ENCODE data around the gene FILIP1.

Gene FILIP1

DNA sequence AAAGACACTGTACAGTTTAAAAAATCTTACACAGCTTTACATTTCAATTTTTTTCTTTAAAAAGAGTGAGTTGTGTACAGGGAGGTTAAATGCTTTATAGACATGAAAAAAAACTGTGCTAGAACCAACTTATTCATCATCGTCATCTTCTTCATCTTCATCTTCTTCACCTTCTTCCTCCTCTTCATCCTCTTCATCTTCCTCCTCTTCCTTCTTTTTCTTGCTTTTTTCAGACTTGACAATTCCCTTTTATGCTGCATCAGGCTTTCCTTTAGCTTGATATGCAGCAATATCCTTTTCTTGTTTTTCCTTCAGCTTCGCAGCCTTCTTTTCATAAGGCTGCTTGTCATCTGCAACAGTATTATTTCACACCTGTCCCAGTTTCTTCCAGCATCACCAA, 174.7 kb downstream of the FILIP1 start:
- TF ChIP-seq, protein P1, sequence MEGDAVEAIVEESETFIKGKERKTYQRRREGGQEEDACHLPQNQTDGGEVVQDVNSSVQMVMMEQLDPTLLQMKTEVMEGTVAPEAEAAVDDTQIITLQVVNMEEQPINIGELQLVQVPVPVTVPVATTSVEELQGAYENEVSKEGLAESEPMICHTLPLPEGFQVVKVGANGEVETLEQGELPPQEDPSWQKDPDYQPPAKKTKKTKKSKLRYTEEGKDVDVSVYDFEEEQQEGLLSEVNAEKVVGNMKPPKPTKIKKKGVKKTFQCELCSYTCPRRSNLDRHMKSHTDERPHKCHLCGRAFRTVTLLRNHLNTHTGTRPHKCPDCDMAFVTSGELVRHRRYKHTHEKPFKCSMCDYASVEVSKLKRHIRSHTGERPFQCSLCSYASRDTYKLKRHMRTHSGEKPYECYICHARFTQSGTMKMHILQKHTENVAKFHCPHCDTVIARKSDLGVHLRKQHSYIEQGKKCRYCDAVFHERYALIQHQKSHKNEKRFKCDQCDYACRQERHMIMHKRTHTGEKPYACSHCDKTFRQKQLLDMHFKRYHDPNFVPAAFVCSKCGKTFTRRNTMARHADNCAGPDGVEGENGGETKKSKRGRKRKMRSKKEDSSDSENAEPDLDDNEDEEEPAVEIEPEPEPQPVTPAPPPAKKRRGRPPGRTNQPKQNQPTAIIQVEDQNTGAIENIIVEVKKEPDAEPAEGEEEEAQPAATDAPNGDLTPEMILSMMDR (conservative IDR thresholded peaks at IDR 0.05), result no peak

GRCh38 chr6:75317503-75318206, 175.9 kb downstream of the FILIP1 start:
- no peak overlapping the region for H3K27ac ChIP-seq
- TF ChIP-seq, protein P1 (conservative IDR thresholded peaks at IDR 0.05), result no peak

More for the DNA sequence above, 174.7 kb downstream of the FILIP1 start:
- H3K27ac ChIP-seq, result no peak overlapping the region

GRCh38 chr6:75315978-75316377, 177.6 kb downstream of the FILIP1 start:
- H3K27ac ChIP-seq, result no peak overlapping the region
- TF ChIP-seq, protein P1 (conservative IDR thresholded peaks at IDR 0.05), result no peak

DNA sequence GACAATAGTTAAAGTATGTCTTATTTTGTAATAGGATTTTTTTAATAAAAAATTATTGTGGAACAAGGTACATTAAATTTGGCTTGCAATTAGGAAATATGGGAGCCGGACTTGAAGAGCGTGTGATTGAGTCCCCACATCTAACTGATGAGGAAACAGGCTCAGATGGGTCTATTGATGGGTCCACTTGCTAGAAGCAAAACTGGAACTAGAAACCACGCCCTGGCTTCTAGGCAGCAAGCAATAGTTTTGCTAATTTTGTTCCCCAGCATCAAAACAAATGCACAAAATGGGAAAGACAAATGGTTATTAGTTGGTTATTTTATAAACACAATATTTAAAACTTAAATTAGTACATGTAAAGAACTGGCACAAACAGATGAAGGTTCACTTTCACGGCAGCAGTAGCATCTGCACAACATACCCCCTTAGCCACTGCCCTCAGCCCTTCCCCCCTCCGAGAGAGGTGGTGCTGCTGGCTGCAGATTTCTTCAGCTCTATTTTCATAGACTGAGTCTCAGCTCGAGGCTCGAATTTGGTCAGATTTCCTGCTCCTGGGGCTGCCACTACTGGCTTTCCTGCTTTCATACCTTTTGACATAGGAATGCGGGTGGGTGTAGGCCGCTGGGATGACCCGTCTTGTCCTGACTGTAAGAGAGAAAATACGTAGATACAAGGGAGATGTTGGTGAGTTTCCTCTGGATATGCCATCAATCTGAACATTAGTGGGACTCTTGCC, 185.2 kb downstream of the FILIP1 start:
- TF ChIP-seq, protein P1 (conservative IDR thresholded peaks at IDR 0.05), result no peak
- no peak overlapping the region for H3K27ac ChIP-seq

DNA sequence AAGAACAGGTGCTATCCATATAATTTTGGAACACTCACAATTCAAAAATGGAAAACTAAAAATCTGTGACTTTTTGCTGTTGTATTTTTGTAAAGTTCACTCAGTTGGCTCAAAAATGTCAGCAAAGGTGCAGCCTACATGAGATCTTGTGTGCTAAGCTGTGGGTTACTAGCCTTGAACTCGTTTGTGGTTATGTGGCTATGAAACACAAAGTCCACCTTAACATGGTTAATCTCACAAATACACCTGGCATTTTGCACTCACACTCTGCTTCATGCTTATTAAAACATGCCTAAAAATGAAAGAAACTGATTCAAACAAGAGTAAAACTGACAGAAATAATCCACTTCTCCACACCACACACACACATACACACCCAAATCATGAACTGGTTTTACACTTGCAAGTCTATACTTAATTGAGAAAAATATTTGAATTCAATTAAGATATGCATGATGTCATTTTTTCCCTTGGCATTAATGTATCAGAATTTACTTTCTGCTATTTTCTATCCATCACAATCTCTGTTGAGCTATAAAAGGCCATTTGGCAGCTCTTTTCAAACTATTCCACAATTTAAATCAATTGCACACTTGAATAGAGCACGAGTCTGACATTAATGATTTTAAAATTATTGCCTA, 186.1 kb downstream of the FILIP1 start:
- no peak overlapping the region for H3K27ac ChIP-seq
- TF ChIP-seq, protein P1 (conservative IDR thresholded peaks at IDR 0.05), result no peak

GRCh38 chr6:75306064-75306463, 187.5 kb downstream of the FILIP1 start:
- peak overlapping the region; percentile 53 for H3K27ac ChIP-seq
- TF ChIP-seq, protein P1 (conservative IDR thresholded peaks at IDR 0.05), result no peak

GRCh38 chr6:75305573-75305972, 188.0 kb downstream of the FILIP1 start:
- TF ChIP-seq, protein P1 (conservative IDR thresholded peaks at IDR 0.05), result no peak
- H3K27ac ChIP-seq, result peak overlapping the region; percentile 53

Measured in VCaP (cell line).